Kidney (tissue), 14 donors: Measurements from ENCODE around the gene FOXRED2. TPM values are rescaled to one million over a fixed set of nuclear protein-coding genes. Genes with fewer than 3 reads are reported as not detected.

Experiments used
- DNase-seq, 5 donors: peaks; one replicate each; pipeline ENCODE4 v3.0.0-alpha.2; 2013 to 2020
- FAIRE-seq: peaks from 2 replicates; lab custom pipeline; 2012; peaks lifted over from hg19 to GRCh38; lab: Jason Lieb, UNC
- H3K27ac ChIP-seq, 2 donors: one replicate each; pipeline ENCODE4 v1.7.0; 2013; ENCODE audit warnings: low read depth in 2 of 2, low read length in 2 of 2, inconsistent platforms in 1 of 2
- H3K27me3 ChIP-seq: one replicate; pipeline ENCODE4 v1.7.1; 2013; ENCODE audit warnings: low read length, inconsistent platforms; ENCODE audit not compliant: control insufficient read depth, insufficient read depth
- H3K36me3 ChIP-seq, 3 donors: one replicate each; pipeline versions ENCODE4 v1.7.0 to v1.7.1; 2013; ENCODE audit warnings: low read length in 3 of 3, control low read depth in 1 of 3, inconsistent platforms in 1 of 3; ENCODE audit not compliant: insufficient read depth in 3 of 3, control insufficient read depth in 2 of 3
- H3K4me1 ChIP-seq, 3 donors: one replicate each; pipeline versions ENCODE4 v1.7.0 to v1.7.1; 2013; ENCODE audit warnings: low read length in 3 of 3, inconsistent platforms in 1 of 3, low read depth in 1 of 3; ENCODE audit not compliant: control insufficient read depth in 2 of 3, insufficient read depth in 2 of 3
- H3K4me3 ChIP-seq, 3 donors: one replicate each; pipeline versions ENCODE4 v1.7.0 to v1.8.1; 2013; ENCODE audit warnings: low read length in 3 of 3, control low read depth in 1 of 3, inconsistent platforms in 1 of 3
- H3K9ac ChIP-seq, 3 donors: one replicate each; pipeline versions ENCODE4 v1.7.0 to v1.7.1; 2013; ENCODE audit warnings: low read length in 3 of 3, control low read depth in 1 of 3, inconsistent platforms in 1 of 3
- H3K9me3 ChIP-seq, 3 donors: one replicate each; pipeline versions ENCODE4 v1.7.0 to v1.7.1; 2013; ENCODE audit warnings: low read length in 3 of 3, control low read depth in 1 of 3, inconsistent platforms in 1 of 3; ENCODE audit not compliant: control insufficient read depth in 2 of 3, insufficient read depth in 1 of 3
- CTCF ChIP-seq: IDR thresholded peaks from 3 replicates; pipeline ENCODE4 v1.5.1; 2012; ENCODE audit warnings: mild to moderate bottlenecking, moderate library complexity, borderline replicate concordance; ENCODE audit not compliant: insufficient read depth; ENCODE audit errors: extremely low read depth
- intact Hi-C: fragments of 100-400 bp; cut with DNase I; formaldehyde crosslinking; loops from one replicate; pipeline ENCODE4 v1.11.1; 2022
- polyA plus RNA-seq: library from polyadenylated mRNA; stranded (reverse); fragments of 350-450 nt; fragmentation: Illumina TruSeq; extraction: RNeasy Lipid Tissue Mini Kit (QIAGEN cat#74804); gene quantifications from one replicate; pipeline ENCODE4 v1.2.3, GENCODE V29; 2014; ENCODE audit warnings: low read depth, low replicate concordance; ENCODE audit not compliant: insufficient read depth
- total RNA-seq: library from RNA; stranded (reverse); fragmentation: NEBNext Ultra II Directional; extraction: Animal tissue kit (Norgen Biotek cat#: 25700); gene quantifications from one replicate; pipeline ENCODE4 v1.2.1, GENCODE V29; 2021
- donor health status: control.
- donor health status: control.
- donor health status: control.
- donor health status: control.
- donor health status: control.
- donor health status: DM: yes; HTN: yes; CAD: no.
- donor health status: Normal renal cell carcinoma (clear cell type).

Gene FOXRED2
- total and polyA plus RNA-seq, 2 donors from 2014 or later: 6.5 to 8.5 TPM

DNA sequence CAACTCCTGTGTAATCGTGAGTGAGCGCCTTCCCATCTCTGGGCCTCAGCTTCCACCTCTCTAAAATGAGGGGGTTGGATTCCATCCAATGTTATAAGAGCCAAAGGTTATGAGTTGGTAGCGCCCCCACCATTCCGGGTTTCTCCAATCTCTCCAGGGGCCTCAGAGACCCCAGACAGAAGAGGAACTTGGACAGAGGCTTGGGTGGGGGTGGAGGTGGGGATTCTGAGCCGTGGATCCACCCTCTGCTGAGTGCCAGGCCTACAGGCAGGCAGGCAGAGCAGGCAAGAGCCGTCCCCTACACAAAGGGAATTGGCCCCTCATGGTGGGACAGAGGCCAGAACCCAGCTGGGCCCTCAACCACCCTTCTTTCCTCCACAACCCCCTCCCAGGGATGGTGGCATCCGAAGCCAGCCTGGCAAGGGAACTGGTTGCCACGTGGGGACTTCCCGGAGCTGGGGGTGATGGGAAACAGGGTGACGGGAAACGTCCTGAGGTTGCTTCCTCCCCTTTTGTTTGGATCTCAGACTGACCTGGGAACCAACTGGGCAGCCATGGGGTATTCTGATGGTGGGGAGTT lies 57.2 kb downstream of the FOXRED2 start:
- intact Hi-C loops: no loop called here
- Histone ChIP-seq H3K4me3 (no peak overlapping the region), H3K9me3 (no peaks in the 10 kb centered on the region), H3K36me3 (no peaks in the 10 kb centered on the region), H3K27ac (no peak overlapping the region), H3K4me1 (peaks cover 0 to 10% (median 0%) of the 10 kb centered on the region in 3 donors), H3K9ac (no peak overlapping the region), H3K27me3 (no peaks in the 10 kb centered on the region)
- DNase-seq (no peak), FAIRE-seq (no peak)
- TF ChIP-seq CTCF: no peak

- H3K9ac ChIP-seq: no peak overlapping the region
- no peaks in the 10 kb centered on the region for H3K27me3 ChIP-seq
- no peak overlapping the region for H3K4me3 ChIP-seq
- H3K36me3 ChIP-seq: no peaks in the 10 kb centered on the region
- no peak for TF ChIP-seq CTCF
- FAIRE-seq (no peak), DNase-seq (no peak)
- H3K4me1 ChIP-seq: peaks cover 0 to 9% (median 0%) of the 10 kb centered on the region in 3 donors
- H3K9me3 ChIP-seq: no peaks in the 10 kb centered on the region
- H3K27ac ChIP-seq: no peak overlapping the region
- intact Hi-C loops: no loop called here
Measured at GRCh38 chr22:36447632-36448031, 59.2 kb downstream of the FOXRED2 start.

DNA sequence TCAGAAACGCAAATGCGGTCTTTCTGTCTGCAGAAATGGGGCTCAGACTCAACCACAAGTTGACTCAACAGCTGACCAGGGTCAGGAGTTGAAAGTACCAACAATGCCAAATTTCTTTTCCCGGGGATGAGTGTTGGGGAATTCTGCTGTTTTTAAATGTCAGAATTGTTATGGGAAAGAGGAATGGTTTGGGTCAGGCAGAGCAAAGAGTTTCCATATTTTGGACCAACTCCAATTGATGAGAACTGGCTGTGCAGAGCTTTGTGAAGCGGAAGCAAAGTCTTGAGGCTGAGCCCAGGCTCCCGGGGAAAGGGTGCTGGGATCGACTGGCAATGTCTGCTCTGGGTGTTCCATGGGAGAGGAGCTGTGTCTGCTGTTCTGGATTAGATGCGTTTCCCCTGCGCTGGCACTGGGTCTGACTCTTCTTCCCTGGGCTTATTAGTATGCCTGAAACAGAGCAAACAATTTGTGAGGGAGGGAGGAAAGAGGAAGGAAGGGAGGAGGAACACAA lies 61.6 kb downstream of the FOXRED2 start:
- peak in 1 of 5 donors; percentile 90 for DNase-seq
- no peak for TF ChIP-seq CTCF
- no peak overlapping the region for H3K27ac ChIP-seq
- H3K4me1 ChIP-seq: peaks cover 0 to 3% (median 2%) of the 10 kb centered on the region in 3 donors
- no peak overlapping the region for H3K9ac ChIP-seq
- no peaks in the 10 kb centered on the region for H3K27me3 ChIP-seq
- intact Hi-C loops: no loop called here
- FAIRE-seq: no peak
- H3K36me3 ChIP-seq: no peaks in the 10 kb centered on the region
- H3K4me3 ChIP-seq: no peak overlapping the region
- no peaks in the 10 kb centered on the region for H3K9me3 ChIP-seq
